ENCODE data around the gene ZNF112. TPM values are rescaled to one million over a fixed set of nuclear protein-coding genes. Genes with fewer than 3 reads are reported as not detected.

The ZNF112 gene
- total RNA-seq, 1 donor from 2014 or later, result 3.4 TPM

DNA sequence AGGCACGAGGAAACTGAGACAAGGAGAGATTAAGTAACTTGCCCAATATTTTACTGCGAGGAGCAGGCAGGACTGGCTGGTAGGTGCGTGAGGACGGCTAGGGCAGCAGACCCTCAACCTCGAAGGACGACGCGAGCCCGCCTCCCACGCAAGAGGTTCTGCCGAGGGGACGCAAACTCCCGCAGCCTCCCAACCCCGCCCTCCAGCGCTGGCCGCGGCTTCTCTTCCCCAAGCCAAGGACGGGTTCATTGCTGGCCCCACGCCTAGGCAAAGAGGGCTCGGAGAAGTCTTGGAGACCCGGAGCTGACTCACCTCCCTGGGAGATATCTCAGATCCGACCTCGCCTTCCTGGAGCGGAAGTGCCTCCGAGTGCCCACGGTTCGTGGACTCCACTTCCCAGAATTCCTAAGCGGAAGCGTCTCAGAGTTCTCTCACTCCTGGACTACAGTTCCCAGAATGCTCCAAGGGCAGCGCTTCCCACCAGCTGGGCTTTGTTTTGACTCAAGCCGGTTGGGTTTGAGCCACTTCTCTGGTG is 51.8 kb downstream of the ZNF112 start, which contains the start of gene ZNF235:
TSS of gene ZNF235 (minus strand) at position 367 of the 535 bp plus-strand sequence. CDS start 1,621 bp downstream, outside the sequence.
- TF ChIP-seq, protein P1, sequence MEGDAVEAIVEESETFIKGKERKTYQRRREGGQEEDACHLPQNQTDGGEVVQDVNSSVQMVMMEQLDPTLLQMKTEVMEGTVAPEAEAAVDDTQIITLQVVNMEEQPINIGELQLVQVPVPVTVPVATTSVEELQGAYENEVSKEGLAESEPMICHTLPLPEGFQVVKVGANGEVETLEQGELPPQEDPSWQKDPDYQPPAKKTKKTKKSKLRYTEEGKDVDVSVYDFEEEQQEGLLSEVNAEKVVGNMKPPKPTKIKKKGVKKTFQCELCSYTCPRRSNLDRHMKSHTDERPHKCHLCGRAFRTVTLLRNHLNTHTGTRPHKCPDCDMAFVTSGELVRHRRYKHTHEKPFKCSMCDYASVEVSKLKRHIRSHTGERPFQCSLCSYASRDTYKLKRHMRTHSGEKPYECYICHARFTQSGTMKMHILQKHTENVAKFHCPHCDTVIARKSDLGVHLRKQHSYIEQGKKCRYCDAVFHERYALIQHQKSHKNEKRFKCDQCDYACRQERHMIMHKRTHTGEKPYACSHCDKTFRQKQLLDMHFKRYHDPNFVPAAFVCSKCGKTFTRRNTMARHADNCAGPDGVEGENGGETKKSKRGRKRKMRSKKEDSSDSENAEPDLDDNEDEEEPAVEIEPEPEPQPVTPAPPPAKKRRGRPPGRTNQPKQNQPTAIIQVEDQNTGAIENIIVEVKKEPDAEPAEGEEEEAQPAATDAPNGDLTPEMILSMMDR (IDR thresholded peaks at IDR 0.05), result no peak
- Histone ChIP-seq H3K4me1 (peaks cover 11% of the 10 kb centered on the region), H3K36me3 (peaks cover 11% of the 10 kb centered on the region), H3K9me3 (no peaks in the 10 kb centered on the region), H3K27me3 (no peaks in the 10 kb centered on the region), H3K27ac (peak within 1 kb of the TSS; percentile 77), H3K4me3 (peak within 1 kb of the TSS; percentile 85)
- intact Hi-C loops (cut with DNase I), result no loop called here
- ATAC-seq (peak; percentile 100), DNase-seq (peak; percentile 89)

DNA sequence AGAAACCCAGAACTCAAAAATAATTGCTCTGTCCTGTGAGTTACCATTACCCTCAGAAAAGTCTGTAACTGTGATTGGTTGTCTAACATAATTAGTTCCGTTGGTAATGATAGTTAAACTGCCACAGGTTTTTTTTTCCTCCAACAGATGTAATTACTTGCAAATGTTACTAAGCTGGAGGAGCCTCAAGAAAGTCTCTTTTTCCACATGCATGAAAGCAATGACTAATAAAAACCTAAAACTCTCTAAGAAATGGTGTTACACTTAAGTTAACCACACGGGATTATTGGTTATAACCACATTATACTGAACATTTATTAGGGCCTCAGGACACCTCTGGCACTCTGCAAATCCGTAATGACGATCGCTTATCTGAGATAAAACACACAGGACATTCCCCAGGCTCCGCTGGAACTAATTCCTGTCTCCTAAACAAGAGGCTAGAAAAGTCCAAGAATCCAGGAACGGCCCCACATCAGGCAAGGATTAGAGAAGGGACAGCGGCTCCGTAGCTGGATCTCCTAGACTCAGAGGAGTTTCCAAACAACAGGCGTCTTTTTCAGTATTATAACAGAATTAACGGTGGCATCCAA is 52.4 kb downstream of the ZNF112 start:
- H3K36me3 ChIP-seq, result peaks cover 18% of the 10 kb centered on the region
- intact Hi-C loops (cut with DNase I), result no loop called here
- peaks cover 11% of the 10 kb centered on the region for H3K4me1 ChIP-seq
- DNase-seq (no peak), ATAC-seq (no peak)
- H3K9me3 ChIP-seq, result no peaks in the 10 kb centered on the region
- H3K27me3 ChIP-seq, result no peaks in the 10 kb centered on the region
- peak overlapping the region; percentile 85 for H3K4me3 ChIP-seq
- TF ChIP-seq, protein P1 (IDR thresholded peaks at IDR 0.05), result no peak
- peak overlapping the region; percentile 77 for H3K27ac ChIP-seq

DNA sequence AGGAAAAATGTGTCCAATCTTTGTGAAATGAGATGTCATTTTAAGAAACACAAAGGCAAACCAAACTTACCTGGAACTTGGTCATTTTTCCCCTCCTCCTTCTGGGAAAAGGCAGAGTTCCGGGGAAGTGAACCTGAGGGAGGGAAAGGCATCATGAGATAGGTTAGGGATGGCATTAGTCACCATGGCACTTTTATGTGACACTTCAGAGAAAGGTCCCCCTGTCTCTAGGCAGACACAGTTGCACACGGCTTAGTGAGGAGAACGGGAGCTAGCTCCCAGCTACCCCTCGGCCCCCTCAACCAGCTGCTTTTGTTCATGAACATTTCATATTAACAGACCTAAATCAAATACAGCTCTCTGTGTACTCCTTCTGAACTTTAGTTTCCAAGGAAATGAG is 53.2 kb downstream of the ZNF112 start:
- H3K9me3 ChIP-seq, result no peaks in the 10 kb centered on the region
- no peaks in the 10 kb centered on the region for H3K27me3 ChIP-seq
- DNase-seq (no peak), ATAC-seq (no peak)
- peaks cover 25% of the 10 kb centered on the region for H3K36me3 ChIP-seq
- no peak overlapping the region for H3K4me3 ChIP-seq
- TF ChIP-seq, protein P1 (IDR thresholded peaks at IDR 0.05), result no peak
- peaks cover 11% of the 10 kb centered on the region for H3K4me1 ChIP-seq
- intact Hi-C loops (cut with DNase I), result no loop called here
- no peak overlapping the region for H3K27ac ChIP-seq

DNA sequence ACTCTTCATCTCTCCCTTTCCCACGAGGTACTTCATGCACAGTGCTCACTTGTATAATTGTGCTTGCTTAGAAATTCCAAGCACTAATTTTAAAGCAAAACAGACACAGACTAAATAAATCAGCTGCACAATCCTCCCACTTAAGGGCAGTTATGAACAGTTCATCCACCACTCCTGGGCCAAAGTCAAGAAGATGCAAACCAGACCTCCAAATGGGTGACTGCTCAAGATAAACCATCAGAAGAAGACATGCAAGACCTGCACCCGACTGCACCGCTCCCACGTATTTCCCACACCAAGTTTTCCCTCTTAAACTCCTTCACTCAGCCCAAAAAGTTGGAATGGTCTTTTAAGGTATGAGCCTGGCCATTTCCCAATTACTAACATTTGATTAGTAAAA is 71.5 kb downstream of the ZNF112 start:
- intact Hi-C loops (cut with DNase I), result no loop called here
- Histone ChIP-seq H3K27ac (no peak overlapping the region), H3K4me3 (no peak overlapping the region), H3K36me3 (peaks cover 24% of the 10 kb centered on the region), H3K4me1 (no peaks in the 10 kb centered on the region), H3K27me3 (no peaks in the 10 kb centered on the region), H3K9me3 (peaks cover 73% of the 10 kb centered on the region)
- ATAC-seq (no peak), DNase-seq (no peak)
- TF ChIP-seq, protein P1 (IDR thresholded peaks at IDR 0.05), result no peak

DNA sequence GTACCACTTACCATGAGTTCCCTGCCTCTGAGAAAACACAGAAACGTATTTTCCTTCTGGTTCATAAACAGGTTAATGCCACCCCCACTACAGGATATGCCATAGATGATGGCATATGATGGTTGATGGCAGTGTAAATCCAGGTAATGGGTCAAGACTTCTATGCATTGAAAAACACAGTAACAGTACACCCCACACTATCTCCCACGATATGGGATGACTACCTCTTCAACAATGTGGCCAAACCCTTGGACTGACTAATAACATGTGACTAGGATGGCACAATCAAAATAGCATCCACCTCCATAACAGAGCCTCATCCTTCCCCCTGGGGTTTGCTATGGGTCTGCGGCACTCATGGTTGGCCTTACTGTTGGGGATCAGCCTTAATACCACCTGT is 73.6 kb downstream of the ZNF112 start:
- Histone ChIP-seq H3K9me3 (peaks cover 57% of the 10 kb centered on the region), H3K4me3 (no peak overlapping the region), H3K27me3 (no peaks in the 10 kb centered on the region), H3K4me1 (no peaks in the 10 kb centered on the region), H3K36me3 (peaks cover 8% of the 10 kb centered on the region), H3K27ac (no peak overlapping the region)
- DNase-seq (no peak), ATAC-seq (no peak)
- TF ChIP-seq, protein P1 (IDR thresholded peaks at IDR 0.05), result no peak
- intact Hi-C loops (cut with DNase I), result no loop called here

All from upper lobe of right lung (tissue), 1 donor.